ENCODE measurements around the gene NPEPPS.
"Not testable (repeated sequence)": the region's sequence is repeated elsewhere in the genome, so short reads cannot be mapped to it uniquely, and the experiment has no call there.

- TF ChIP-seq ZBTB33 (IDR thresholded peaks at IDR 0.05; ENCODE audit: borderline replicate concordance, low read depth); RAD21 (IDR thresholded peaks at IDR 0.05; ENCODE audit: low read length); POLR2AphosphoS5 (IDR thresholded peaks at IDR 0.05; ENCODE audit: low read depth, low read length); TAF1 (IDR thresholded peaks at IDR 0.05; ENCODE audit: borderline replicate concordance, low read depth, low read length); REST (IDR thresholded peaks at IDR 0.05; ENCODE audit: low read depth, low read length); CTCF (IDR thresholded peaks at IDR 0.05); EP300 (IDR thresholded peaks at IDR 0.05; ENCODE audit: borderline replicate concordance in 1 of 2, low read depth in 1 of 2, low read length in 1 of 2); MAX (IDR thresholded peaks at IDR 0.05; ENCODE audit: low read depth); FOXJ3 (CRISPR knock-in tag; IDR thresholded peaks at IDR 0.05); TCF12 (IDR thresholded peaks at IDR 0.05); EZH2phosphoT487 (IDR thresholded peaks at IDR 0.05; ENCODE audit: borderline replicate concordance, low read depth); YY1 (IDR thresholded peaks at IDR 0.05; ENCODE audit: low read depth); FOXM1 (IDR thresholded peaks at IDR 0.05; ENCODE audit: low read depth); TEAD4 (IDR thresholded peaks at IDR 0.05; ENCODE audit: borderline replicate concordance, insufficient read depth): not testable (repeated sequence)
Observed at GRCh38 chr17:47541676-47542075, 10.8 kb downstream of the NPEPPS start.

All from SK-N-SH (cell line).